OCI-LY1 (cell line): ENCODE measurements around the gene HOXA3.

Source experiments
- H2AFZ ChIP-seq: fragments of 200-600 bp; sonication (generic), shearing (Covaris generic); 2 replicates; pipeline ENCODE4 v1.6.0; 2014; ENCODE audit warnings: antibody characterized with exemption, mild to moderate bottlenecking, low read length
- H3F3A ChIP-seq: fragments of 200-600 bp; sonication (generic), shearing (Covaris generic); 2 replicates; pipeline ENCODE4 v1.6.0; 2014; ENCODE audit warnings: mild to moderate bottlenecking, antibody characterized with exemption, low read length, moderate library complexity; ENCODE audit not compliant: insufficient read depth
- H3K27ac ChIP-seq: fragments of 200-600 bp; sonication (generic); 2 replicates; pipeline ENCODE4 v1.5.1; 2014; ENCODE audit warnings: low read length, mixed run types, mild to moderate bottlenecking, low read depth; ENCODE audit not compliant: poor library complexity, severe bottlenecking
- H3K27me3 ChIP-seq: fragments of 200-600 bp; sonication (generic); 2 replicates; pipeline ENCODE4 v1.6.0; 2014; ENCODE audit warnings: antibody characterized with exemption, mild to moderate bottlenecking, low read length, moderate library complexity; ENCODE audit not compliant: insufficient read depth
- H3K36me3 ChIP-seq: fragments of 200-600 bp; sonication (generic); 2 replicates; pipeline ENCODE4 v1.6.1; 2014; ENCODE audit warnings: mild to moderate bottlenecking, antibody characterized with exemption, low read length, moderate library complexity, mixed read lengths; ENCODE audit not compliant: insufficient read depth
- H3K4me1 ChIP-seq: fragments of 200-600 bp; sonication (generic); 2 replicates; pipeline ENCODE4 v1.5.1; 2014; ENCODE audit warnings: mild to moderate bottlenecking, low read length, moderate library complexity; ENCODE audit not compliant: insufficient read depth, severe bottlenecking
- H3K4me2 ChIP-seq: fragments of 200-600 bp; sonication (generic), shearing (Covaris generic); 2 replicates; pipeline ENCODE4 v1.6.1; 2014; ENCODE audit warnings: low read length
- H3K4me3 ChIP-seq: fragments of 200-600 bp; sonication (generic); 2 replicates; pipeline ENCODE4 v1.5.1; 2014; ENCODE audit warnings: low read length, low read depth, mild to moderate bottlenecking, mixed read lengths; ENCODE audit not compliant: poor library complexity, severe bottlenecking
- H3K79me2 ChIP-seq: fragments of 200-600 bp; shearing (Covaris generic); 2 replicates; pipeline ENCODE4 v1.6.1; 2016; ENCODE audit warnings: mixed run types, low read length, mixed read lengths; ENCODE audit not compliant: insufficient read depth
- H3K9ac ChIP-seq: fragments of 200-600 bp; sonication (generic), shearing (Covaris generic); 2 replicates; pipeline ENCODE4 v1.6.1; 2014; ENCODE audit warnings: mild to moderate bottlenecking, low read length, mixed read lengths
- H3K9me2 ChIP-seq: fragments of 200-600 bp; sonication (generic), shearing (Covaris generic); 2 replicates; pipeline ENCODE4 v1.6.1; 2014; ENCODE audit warnings: low read depth, mild to moderate bottlenecking, low read length, mixed read lengths
- H3K9me3 ChIP-seq: fragments of 200-600 bp; shearing (Covaris generic); 2 replicates; pipeline ENCODE4 v1.6.1; 2014; ENCODE audit warnings: low read length, mixed read lengths
- H4K20me1 ChIP-seq: fragments of 200-600 bp; sonication (generic), shearing (Covaris generic); 2 replicates; pipeline ENCODE4 v1.6.0; 2016; ENCODE audit warnings: mild to moderate bottlenecking, low read length; ENCODE audit not compliant: insufficient read depth
- CTCF ChIP-seq: fragments of 200-600 bp; sonication (generic), shearing (Covaris generic); IDR thresholded peaks from 2 replicates; pipeline ENCODE4 v1.5.1; 2017; ENCODE audit warnings: mild to moderate bottlenecking, antibody characterized with exemption, low read length, moderate library complexity, mixed read lengths
- EZH2 ChIP-seq: fragments of 200-600 bp; sonication (generic), shearing (Covaris generic); IDR thresholded peaks from 2 replicates; pipeline ENCODE4 v1.8.0; 2017; ENCODE audit warnings: borderline replicate concordance, mixed run types, mild to moderate bottlenecking, antibody characterized with exemption, low read length, moderate library complexity, mixed read lengths

Gene HOXA3

GRCh38 chr7:27160546-27161213 is 8.3 kb upstream of the HOXA3 start:
- no peaks in the 10 kb centered on the region for H4K20me1 ChIP-seq
- no peak overlapping the region for H3K27ac ChIP-seq

GRCh38 chr7:27160145-27160545 is 7.8 kb upstream of the HOXA3 start:
- no peak overlapping the region for H3K27ac ChIP-seq
- H3K79me2 ChIP-seq, result no peaks in the 10 kb centered on the region
- H3K4me1 ChIP-seq, result peaks cover 13% of the 10 kb centered on the region
- peak overlapping the region; percentile 88 for H3K4me2 ChIP-seq
- peak overlapping the region; percentile 68 for H2AFZ ChIP-seq
- H4K20me1 ChIP-seq, result no peaks in the 10 kb centered on the region
- H3K9ac ChIP-seq, result peak overlapping the region; percentile 75
- 0 out of 2 replicates have a peak, but pooled peaks cover 8% of the 10 kb centered on the region for H3F3A ChIP-seq
- no peaks in the 10 kb centered on the region for H3K9me2 ChIP-seq
- no peaks in the 10 kb centered on the region for H3K36me3 ChIP-seq
- H3K4me3 ChIP-seq, result peak overlapping the region; percentile 70
- no peaks in the 10 kb centered on the region; the same call in 1 of the 2 replicates for H3K27me3 ChIP-seq
- no peak for TF ChIP-seq EZH2
- TF ChIP-seq CTCF, result no peak
- no peaks in the 10 kb centered on the region for H3K9me3 ChIP-seq

More at GRCh38 chr7:27160546-27161213, 8.3 kb upstream of the HOXA3 start:
- Histone ChIP-seq H3K4me2 (peak overlapping the region; percentile 88), H3K9ac (peak overlapping the region; percentile 75), H3K4me3 (peak overlapping the region; percentile 70), H3K9me2 (no peaks in the 10 kb centered on the region), H3K79me2 (no peaks in the 10 kb centered on the region), H3K4me1 (peaks cover 13% of the 10 kb centered on the region), H3K9me3 (no peaks in the 10 kb centered on the region), H3K36me3 (no peaks in the 10 kb centered on the region), H3F3A (0 out of 2 replicates have a peak, but pooled peaks cover 8% of the 10 kb centered on the region), H3K27me3 (no peaks in the 10 kb centered on the region; the same call in 1 of the 2 replicates), H2AFZ (peak overlapping the region; percentile 68)
- no peak for TF ChIP-seq EZH2
- TF ChIP-seq CTCF, result peak; percentile 99

- H3K4me1 ChIP-seq, result peaks cover 13% of the 10 kb centered on the region
- H3K79me2 ChIP-seq, result no peaks in the 10 kb centered on the region
- H3K27me3 ChIP-seq, result no peaks in the 10 kb centered on the region; the same call in 1 of the 2 replicates
- 0 out of 2 replicates have a peak, but pooled peaks cover 8% of the 10 kb centered on the region for H3F3A ChIP-seq
- H3K9me2 ChIP-seq, result no peaks in the 10 kb centered on the region
- H3K9me3 ChIP-seq, result no peaks in the 10 kb centered on the region
- no peaks in the 10 kb centered on the region for H4K20me1 ChIP-seq
- no peak overlapping the region for H3K27ac ChIP-seq
- TF ChIP-seq EZH2 (no peak), CTCF (no peak)
- H3K9ac ChIP-seq, result peak overlapping the region; percentile 75; the same call in 1 of the 2 replicates
- H3K4me3 ChIP-seq, result peak overlapping the region; percentile 70
- peak overlapping the region; percentile 68 for H2AFZ ChIP-seq
- H3K4me2 ChIP-seq, result peak overlapping the region; percentile 88
- no peaks in the 10 kb centered on the region for H3K36me3 ChIP-seq
These were observed 7.1 kb upstream of the HOXA3 start for GRCh38 chr7:27159266-27160144.
